ENCODE results near the gene GPANK1. TPM values are rescaled to one million over a fixed set of nuclear protein-coding genes. Genes with fewer than 3 reads are reported as not detected.

Gene GPANK1
- total RNA-seq, 1 donor from 2014 or later: 21.0 TPM

DNA sequence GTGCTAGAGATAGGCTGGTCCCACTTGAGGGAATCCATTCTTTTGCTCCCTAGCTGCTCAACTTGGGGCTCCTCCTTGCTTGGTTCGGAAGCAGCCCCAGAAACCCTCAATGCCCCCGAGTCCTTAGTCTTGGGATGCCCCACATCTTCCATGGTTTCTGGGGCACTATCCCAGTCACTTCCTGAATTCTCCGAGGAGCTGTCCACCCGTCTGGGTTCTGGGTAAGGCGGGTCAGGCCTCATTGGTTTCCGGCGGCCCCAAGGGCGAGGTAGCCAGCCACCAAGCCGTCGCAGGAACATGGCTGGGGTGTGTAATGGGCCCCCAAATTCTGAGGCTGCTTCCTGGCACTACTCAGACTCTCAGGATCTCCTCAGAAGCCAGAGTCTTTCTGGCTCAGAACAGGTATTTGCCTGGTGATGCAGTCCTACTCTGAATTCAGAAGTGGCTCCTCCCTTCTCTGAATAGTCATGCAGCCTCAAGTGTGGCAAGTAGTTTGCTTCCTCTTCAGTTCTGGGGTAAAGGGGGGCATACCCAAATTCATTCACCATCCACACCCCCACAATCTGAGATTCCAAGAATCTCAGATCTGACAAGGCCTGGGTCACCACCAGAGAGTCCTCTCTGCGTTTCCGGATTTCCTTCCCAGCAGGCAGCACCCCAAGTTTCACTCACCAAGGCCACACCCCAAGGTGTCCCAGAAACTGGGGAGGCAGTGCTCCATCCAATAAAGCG, 5.0 kb downstream of the GPANK1 start:
- Histone ChIP-seq H3K79me2 (ENCODE audit: low read depth) (peaks cover 55% of the 10 kb centered on the region), H3K27me3 (no peaks in the 10 kb centered on the region), H3K4me1 (peaks cover 31% of the 10 kb centered on the region), H2AFZ (replicated peaks) (no peak overlapping the region), H3K4me2 (peak overlapping the region; percentile 97), H3K4me3 (peak overlapping the region; percentile 73), H4K20me1 (ENCODE audit: low read depth) (peaks cover 10% of the 10 kb centered on the region), H3K9me3 (ENCODE audit: low read depth) (no peaks in the 10 kb centered on the region), H3K9ac (peak overlapping the region; percentile 80), H3F3A (ENCODE audit: low read depth) (peaks cover 29% of the 10 kb centered on the region), H3K27ac (peak overlapping the region; percentile 15), H3K36me3 (no peaks in the 10 kb centered on the region)
- H3K36me3 Mint-ChIP-seq: peaks cover 29% of the 10 kb centered on the region
- H3K9me3 Mint-ChIP-seq: no peaks in the 10 kb centered on the region
- TF ChIP-seq, protein P1, sequence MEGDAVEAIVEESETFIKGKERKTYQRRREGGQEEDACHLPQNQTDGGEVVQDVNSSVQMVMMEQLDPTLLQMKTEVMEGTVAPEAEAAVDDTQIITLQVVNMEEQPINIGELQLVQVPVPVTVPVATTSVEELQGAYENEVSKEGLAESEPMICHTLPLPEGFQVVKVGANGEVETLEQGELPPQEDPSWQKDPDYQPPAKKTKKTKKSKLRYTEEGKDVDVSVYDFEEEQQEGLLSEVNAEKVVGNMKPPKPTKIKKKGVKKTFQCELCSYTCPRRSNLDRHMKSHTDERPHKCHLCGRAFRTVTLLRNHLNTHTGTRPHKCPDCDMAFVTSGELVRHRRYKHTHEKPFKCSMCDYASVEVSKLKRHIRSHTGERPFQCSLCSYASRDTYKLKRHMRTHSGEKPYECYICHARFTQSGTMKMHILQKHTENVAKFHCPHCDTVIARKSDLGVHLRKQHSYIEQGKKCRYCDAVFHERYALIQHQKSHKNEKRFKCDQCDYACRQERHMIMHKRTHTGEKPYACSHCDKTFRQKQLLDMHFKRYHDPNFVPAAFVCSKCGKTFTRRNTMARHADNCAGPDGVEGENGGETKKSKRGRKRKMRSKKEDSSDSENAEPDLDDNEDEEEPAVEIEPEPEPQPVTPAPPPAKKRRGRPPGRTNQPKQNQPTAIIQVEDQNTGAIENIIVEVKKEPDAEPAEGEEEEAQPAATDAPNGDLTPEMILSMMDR (IDR thresholded peaks at IDR 0.05): no peak
- TF ChIP-seq EZH2phosphoT487 (IDR thresholded peaks at IDR 0.05) (no peak), EZH2 (IDR thresholded peaks at IDR 0.05) (no peak)
- H3K4me3 Mint-ChIP-seq: peak overlapping the region; percentile 92
- peaks cover 61% of the 10 kb centered on the region for H3K4me1 Mint-ChIP-seq
- peak; percentile 37 for DNase-seq (ENCODE audit: low spot score)
- peak overlapping the region; percentile 88 for H3K27ac Mint-ChIP-seq
- peaks cover 6% of the 10 kb centered on the region for H3K27me3 Mint-ChIP-seq (ENCODE audit: insufficient read depth, low read depth)

DNA sequence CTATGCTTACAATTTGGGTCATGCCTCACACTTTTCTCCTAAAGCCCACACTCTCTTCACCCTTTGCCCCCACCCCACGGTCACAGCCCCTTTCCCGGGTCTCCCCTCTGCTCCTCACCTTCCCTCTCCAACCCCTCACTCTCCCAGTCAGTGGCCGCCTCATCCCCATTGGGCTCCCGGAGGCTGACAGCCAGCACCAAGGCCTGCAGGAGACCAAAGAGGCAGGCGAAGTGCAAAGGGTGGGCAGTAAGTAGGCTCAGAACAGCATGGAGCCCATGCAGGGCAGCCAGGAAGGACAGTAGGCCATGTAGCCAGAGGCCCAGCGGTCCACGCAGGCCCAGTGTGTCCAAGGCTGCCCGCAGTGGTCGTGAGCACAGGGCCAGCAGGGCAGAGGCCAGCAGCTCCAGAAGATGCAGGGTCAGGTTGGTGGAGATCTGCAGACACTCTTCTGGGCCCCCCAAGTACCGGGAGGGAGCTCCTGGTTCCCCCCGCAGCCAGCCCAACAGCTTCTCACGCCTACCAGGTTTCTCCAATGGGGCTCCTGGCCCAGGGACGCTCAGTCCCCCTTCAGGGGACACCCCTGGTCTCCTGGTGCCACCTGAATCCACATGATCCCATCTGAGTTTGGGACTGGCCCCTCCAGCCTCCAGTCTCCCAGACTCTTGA, 5.7 kb downstream of the GPANK1 start:
- Histone ChIP-seq H3K4me1 (peaks cover 27% of the 10 kb centered on the region), H3F3A (ENCODE audit: low read depth) (peaks cover 30% of the 10 kb centered on the region), H3K27me3 (no peaks in the 10 kb centered on the region), H3K9ac (peak overlapping the region; percentile 80), H3K9me3 (ENCODE audit: low read depth) (no peaks in the 10 kb centered on the region), H3K79me2 (ENCODE audit: low read depth) (peaks cover 56% of the 10 kb centered on the region), H4K20me1 (ENCODE audit: low read depth) (peaks cover 10% of the 10 kb centered on the region), H3K27ac (no peak overlapping the region), H3K36me3 (no peaks in the 10 kb centered on the region), H3K4me3 (peak overlapping the region; percentile 73), H3K4me2 (peak overlapping the region; percentile 97), H2AFZ (replicated peaks) (no peak overlapping the region)
- Mint-ChIP-seq H3K4me3 (peak overlapping the region; percentile 92), H3K27ac (no peak overlapping the region), H3K27me3 (ENCODE audit: insufficient read depth, low read depth) (peaks cover 4% of the 10 kb centered on the region), H3K9me3 (no peaks in the 10 kb centered on the region), H3K36me3 (peaks cover 26% of the 10 kb centered on the region), H3K4me1 (peaks cover 54% of the 10 kb centered on the region)
- TF ChIP-seq, protein P1 (IDR thresholded peaks at IDR 0.05): no peak
- TF ChIP-seq EZH2 (IDR thresholded peaks at IDR 0.05): no peak
- no peak for TF ChIP-seq EZH2phosphoT487 (IDR thresholded peaks at IDR 0.05)
- no peak for DNase-seq (ENCODE audit: low spot score)

DNA sequence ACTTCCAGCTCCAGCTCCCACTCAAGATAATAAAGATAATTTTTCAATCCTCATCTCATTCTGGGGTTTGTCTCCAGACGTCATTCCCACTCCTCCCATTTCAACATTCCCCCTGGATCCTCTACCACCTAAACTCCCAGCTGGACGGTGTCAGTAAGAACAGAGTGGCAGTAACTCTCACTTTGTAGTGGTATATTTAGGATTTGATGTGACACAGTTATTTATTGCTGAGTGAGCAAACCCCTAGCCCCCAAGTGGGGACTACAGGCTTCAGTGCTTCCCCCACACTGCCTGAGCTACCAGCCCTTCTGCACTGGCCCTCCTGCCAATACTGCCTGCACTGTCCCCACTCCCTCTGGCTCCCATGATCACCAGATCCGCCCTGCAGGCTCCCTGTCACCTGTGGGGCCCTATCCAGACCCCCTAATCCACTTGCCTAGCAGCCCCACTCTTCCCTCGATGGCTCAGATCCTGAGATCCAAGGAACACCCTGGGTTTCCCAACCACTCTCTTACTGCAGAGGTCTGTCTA, 6.6 kb downstream of the GPANK1 start:
- Mint-ChIP-seq H3K4me3 (peak overlapping the region; percentile 92), H3K9me3 (no peaks in the 10 kb centered on the region), H3K27ac (peak overlapping the region; percentile 94), H3K4me1 (peaks cover 50% of the 10 kb centered on the region), H3K27me3 (ENCODE audit: insufficient read depth, low read depth) (peaks cover 4% of the 10 kb centered on the region), H3K36me3 (peaks cover 23% of the 10 kb centered on the region)
- Histone ChIP-seq H3F3A (ENCODE audit: low read depth) (peaks cover 36% of the 10 kb centered on the region), H3K27me3 (no peaks in the 10 kb centered on the region), H3K27ac (no peak overlapping the region), H2AFZ (replicated peaks) (no peak overlapping the region), H3K79me2 (ENCODE audit: low read depth) (peaks cover 55% of the 10 kb centered on the region), H3K4me3 (no peak overlapping the region), H3K9me3 (ENCODE audit: low read depth) (no peaks in the 10 kb centered on the region), H3K4me1 (peaks cover 20% of the 10 kb centered on the region), H3K4me2 (peak overlapping the region; percentile 4), H4K20me1 (ENCODE audit: low read depth) (peaks cover 10% of the 10 kb centered on the region), H3K9ac (no peak overlapping the region), H3K36me3 (no peaks in the 10 kb centered on the region)
- DNase-seq (ENCODE audit: low spot score): no peak
- TF ChIP-seq, protein P1 (IDR thresholded peaks at IDR 0.05): no peak
- TF ChIP-seq EZH2phosphoT487 (IDR thresholded peaks at IDR 0.05) (no peak), EZH2 (IDR thresholded peaks at IDR 0.05) (no peak)

Measured in neural progenitor cell (in vitro differentiated cells).